ENCODE data around the gene TRIM72.

- TF ChIP-seq CTCF (IDR thresholded peaks at IDR 0.05) (no peak), POLR2A (IDR thresholded peaks at IDR 0.05) (no peak)
Observed at GRCh38 chr16:31238041-31238440, 24.1 kb downstream of the TRIM72 start.

Measured in uterus (tissue), 2 donors.